ENCODE data around the gene SRSF1.
"Not testable (repeated sequence)": the region's sequence is repeated elsewhere in the genome, so short reads cannot be mapped to it uniquely, and the experiment has no call there.

Gene SRSF1

GRCh38 chr17:58006924-58007780 lies at the start of gene SRSF1:
Gene SRSF1, minus strand, starts transcription at chr17:58007246. Its CDS starts 109 bp downstream, at chr17:58007137.
- DNase-seq (ENCODE audit: low read depth, low spot score) = peak; percentile 99

GRCh38 chr17:58056476-58056875 lies 49.4 kb upstream of the SRSF1 start:
- no peak for DNase-seq (ENCODE audit: low read depth, low spot score)

- DNase-seq (ENCODE audit: low read depth, low spot score) = no peak
Measured at GRCh38 chr17:58054641-58055040, 47.6 kb upstream of the SRSF1 start.

- no peak for DNase-seq (ENCODE audit: low read depth, low spot score)
Measured at GRCh38 chr17:58052945-58053715, 46.1 kb upstream of the SRSF1 start.

- no peak for DNase-seq (ENCODE audit: low read depth, low spot score)
Measured at GRCh38 chr17:58052407-58052806, 45.4 kb upstream of the SRSF1 start.

- no peak for DNase-seq (ENCODE audit: low read depth, low spot score)
Measured at GRCh38 chr17:58051468-58051867, 44.4 kb upstream of the SRSF1 start.

GRCh38 chr17:58050966-58051365 lies 43.9 kb upstream of the SRSF1 start:
- DNase-seq (ENCODE audit: low read depth, low spot score) = no peak

- no peak for DNase-seq (ENCODE audit: low read depth, low spot score)
Measured at GRCh38 chr17:58049533-58049932, 42.5 kb upstream of the SRSF1 start.

GRCh38 chr17:58047376-58048150 lies 40.5 kb upstream of the SRSF1 start:
- no peak for DNase-seq (ENCODE audit: low read depth, low spot score)

GRCh38 chr17:58046239-58047094 lies 39.4 kb upstream of the SRSF1 start:
- peak; percentile 65 for DNase-seq (ENCODE audit: low read depth, low spot score)

GRCh38 chr17:58044256-58044655 lies 37.2 kb upstream of the SRSF1 start:
- not testable (repeated sequence) for DNase-seq (ENCODE audit: low read depth, low spot score)

- no peak for DNase-seq (ENCODE audit: low read depth, low spot score)
Measured at GRCh38 chr17:58043221-58044181, 36.5 kb upstream of the SRSF1 start.

GRCh38 chr17:58041161-58041560 lies 34.1 kb upstream of the SRSF1 start:
- no peak for DNase-seq (ENCODE audit: low read depth, low spot score)

- DNase-seq (ENCODE audit: low read depth, low spot score) = no peak
Measured at GRCh38 chr17:58040386-58040785, 33.3 kb upstream of the SRSF1 start.

GRCh38 chr17:58039975-58040374 lies 32.9 kb upstream of the SRSF1 start:
- DNase-seq (ENCODE audit: low read depth, low spot score) = no peak

- peak; percentile 19 for DNase-seq (ENCODE audit: low read depth, low spot score)
Measured at GRCh38 chr17:58032691-58033415, 25.8 kb upstream of the SRSF1 start.

GRCh38 chr17:58028578-58028977 lies 21.5 kb upstream of the SRSF1 start:
- DNase-seq (ENCODE audit: low read depth, low spot score) = no peak

GRCh38 chr17:58020401-58020800 lies 13.4 kb upstream of the SRSF1 start:
- no peak for DNase-seq (ENCODE audit: low read depth, low spot score)

GRCh38 chr17:58019521-58019920 lies 12.5 kb upstream of the SRSF1 start:
- no peak for DNase-seq (ENCODE audit: low read depth, low spot score)

Data from astrocyte of the hippocampus (primary cell).